ENCODE results near the gene BTN1A1. TPM values are rescaled to one million over a fixed set of nuclear protein-coding genes. Genes with fewer than 3 reads are reported as not detected.

The BTN1A1 gene
- total and polyA plus RNA-seq, 9 of the 15 experiments (the other 6 are each of a cell fraction or from before 2014, with no cell fraction given), result 0.01 to 0.15 (median 0.06) TPM; not detected in 4

DNA sequence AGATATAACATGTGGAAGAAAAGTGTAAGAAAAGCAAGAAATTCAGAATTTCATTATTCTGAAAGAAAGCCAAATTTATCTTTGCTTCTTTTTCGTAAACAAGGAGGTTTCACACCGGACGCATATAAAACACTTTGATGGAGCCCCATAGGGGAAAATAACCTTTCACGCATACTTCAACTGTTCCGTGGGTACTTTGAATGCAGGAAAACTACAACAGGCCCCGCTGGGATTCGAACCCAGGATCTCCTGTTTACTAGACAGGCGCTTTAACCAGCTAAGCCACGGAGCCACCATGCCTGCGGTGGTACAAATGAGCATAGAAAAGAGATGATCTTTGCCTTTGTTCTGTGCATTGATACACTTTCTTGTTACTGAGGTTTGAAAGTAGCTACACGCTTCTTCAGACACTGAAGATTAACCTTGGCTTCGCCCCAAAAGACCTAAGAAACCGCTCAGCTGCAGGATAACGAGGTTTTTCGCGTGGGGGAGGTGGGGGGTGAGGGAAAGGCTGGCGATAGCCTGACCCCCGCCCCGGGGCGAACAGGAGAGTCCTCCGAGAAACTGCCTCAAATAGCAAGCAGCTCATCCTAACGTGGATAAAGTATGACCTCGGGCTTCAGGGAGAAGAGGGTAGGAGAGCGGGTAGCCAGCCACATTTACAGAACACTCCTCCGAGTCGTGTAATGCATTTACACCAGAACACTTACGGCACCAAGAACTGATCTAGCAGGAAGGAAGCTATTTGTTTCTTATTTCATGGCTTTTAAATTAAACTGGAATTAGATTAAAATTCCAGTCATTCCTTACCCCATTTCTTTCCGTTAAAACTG lies 32.8 kb downstream of the BTN1A1 start (continued):
- TF ChIP-seq CCNT2 (IDR thresholded peaks at IDR 0.05; ENCODE audit: borderline replicate concordance, extremely low read depth, insufficient read length, low read depth, low read length), result no peak
- TF ChIP-seq, protein P1, sequence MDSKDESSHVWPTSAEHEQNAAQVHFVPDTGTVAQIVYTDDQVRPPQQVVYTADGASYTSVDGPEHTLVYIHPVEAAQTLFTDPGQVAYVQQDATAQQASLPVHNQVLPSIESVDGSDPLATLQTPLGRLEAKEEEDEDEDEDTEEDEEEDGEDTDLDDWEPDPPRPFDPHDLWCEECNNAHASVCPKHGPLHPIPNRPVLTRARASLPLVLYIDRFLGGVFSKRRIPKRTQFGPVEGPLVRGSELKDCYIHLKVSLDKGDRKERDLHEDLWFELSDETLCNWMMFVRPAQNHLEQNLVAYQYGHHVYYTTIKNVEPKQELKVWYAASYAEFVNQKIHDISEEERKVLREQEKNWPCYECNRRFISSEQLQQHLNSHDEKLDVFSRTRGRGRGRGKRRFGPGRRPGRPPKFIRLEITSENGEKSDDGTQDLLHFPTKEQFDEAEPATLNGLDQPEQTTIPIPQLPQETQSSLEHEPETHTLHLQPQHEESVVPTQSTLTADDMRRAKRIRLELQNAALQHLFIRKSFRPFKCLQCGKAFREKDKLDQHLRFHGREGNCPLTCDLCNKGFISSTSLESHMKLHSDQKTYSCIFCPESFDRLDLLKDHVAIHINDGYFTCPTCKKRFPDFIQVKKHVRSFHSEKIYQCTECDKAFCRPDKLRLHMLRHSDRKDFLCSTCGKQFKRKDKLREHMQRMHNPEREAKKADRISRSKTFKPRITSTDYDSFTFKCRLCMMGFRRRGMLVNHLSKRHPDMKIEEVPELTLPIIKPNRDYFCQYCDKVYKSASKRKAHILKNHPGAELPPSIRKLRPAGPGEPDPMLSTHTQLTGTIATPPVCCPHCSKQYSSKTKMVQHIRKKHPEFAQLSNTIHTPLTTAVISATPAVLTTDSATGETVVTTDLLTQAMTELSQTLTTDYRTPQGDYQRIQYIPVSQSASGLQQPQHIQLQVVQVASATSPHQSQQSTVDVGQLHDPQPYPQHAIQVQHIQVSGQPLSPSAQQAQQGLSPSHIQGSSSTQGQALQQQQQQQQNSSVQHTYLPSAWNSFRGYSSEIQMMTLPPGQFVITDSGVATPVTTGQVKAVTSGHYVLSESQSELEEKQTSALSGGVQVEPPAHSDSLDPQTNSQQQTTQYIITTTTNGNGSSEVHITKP (IDR thresholded peaks at IDR 0.05; ENCODE audit: partially characterized antibody), result no peak
- TF ChIP-seq TAL1 (IDR thresholded peaks at IDR 0.05), result no peak
- TF ChIP-seq, protein P2, sequence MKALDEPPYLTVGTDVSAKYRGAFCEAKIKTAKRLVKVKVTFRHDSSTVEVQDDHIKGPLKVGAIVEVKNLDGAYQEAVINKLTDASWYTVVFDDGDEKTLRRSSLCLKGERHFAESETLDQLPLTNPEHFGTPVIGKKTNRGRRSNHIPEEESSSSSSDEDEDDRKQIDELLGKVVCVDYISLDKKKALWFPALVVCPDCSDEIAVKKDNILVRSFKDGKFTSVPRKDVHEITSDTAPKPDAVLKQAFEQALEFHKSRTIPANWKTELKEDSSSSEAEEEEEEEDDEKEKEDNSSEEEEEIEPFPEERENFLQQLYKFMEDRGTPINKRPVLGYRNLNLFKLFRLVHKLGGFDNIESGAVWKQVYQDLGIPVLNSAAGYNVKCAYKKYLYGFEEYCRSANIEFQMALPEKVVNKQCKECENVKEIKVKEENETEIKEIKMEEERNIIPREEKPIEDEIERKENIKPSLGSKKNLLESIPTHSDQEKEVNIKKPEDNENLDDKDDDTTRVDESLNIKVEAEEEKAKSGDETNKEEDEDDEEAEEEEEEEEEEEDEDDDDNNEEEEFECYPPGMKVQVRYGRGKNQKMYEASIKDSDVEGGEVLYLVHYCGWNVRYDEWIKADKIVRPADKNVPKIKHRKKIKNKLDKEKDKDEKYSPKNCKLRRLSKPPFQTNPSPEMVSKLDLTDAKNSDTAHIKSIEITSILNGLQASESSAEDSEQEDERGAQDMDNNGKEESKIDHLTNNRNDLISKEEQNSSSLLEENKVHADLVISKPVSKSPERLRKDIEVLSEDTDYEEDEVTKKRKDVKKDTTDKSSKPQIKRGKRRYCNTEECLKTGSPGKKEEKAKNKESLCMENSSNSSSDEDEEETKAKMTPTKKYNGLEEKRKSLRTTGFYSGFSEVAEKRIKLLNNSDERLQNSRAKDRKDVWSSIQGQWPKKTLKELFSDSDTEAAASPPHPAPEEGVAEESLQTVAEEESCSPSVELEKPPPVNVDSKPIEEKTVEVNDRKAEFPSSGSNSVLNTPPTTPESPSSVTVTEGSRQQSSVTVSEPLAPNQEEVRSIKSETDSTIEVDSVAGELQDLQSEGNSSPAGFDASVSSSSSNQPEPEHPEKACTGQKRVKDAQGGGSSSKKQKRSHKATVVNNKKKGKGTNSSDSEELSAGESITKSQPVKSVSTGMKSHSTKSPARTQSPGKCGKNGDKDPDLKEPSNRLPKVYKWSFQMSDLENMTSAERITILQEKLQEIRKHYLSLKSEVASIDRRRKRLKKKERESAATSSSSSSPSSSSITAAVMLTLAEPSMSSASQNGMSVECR (CRISPR knock-in tag; IDR thresholded peaks at IDR 0.05), result peak; percentile 42; the same call in 1 of the 2 replicates
- peak; percentile 99 for TF ChIP-seq BRD9 (IDR thresholded peaks at IDR 0.05; ENCODE audit: low read depth, partially characterized antibody)
- peak; percentile 58; the same call in 1 of the 2 replicates for TF ChIP-seq EP400 (IDR thresholded peaks at IDR 0.05)
- no peak for TF ChIP-seq CREBBP (IDR thresholded peaks at IDR 0.05; ENCODE audit: low read depth, low read length)
- no peak for TF ChIP-seq TEAD2 (tag; IDR thresholded peaks at IDR 0.05)
- no peak for TF ChIP-seq ZNF707 (CRISPR knock-in tag; conservative IDR thresholded peaks at IDR 0.05)
- no peak for TF ChIP-seq PHF20 (IDR thresholded peaks at IDR 0.05; ENCODE audit: partially characterized antibody)
- no peak for TF ChIP-seq ZFPM2 (CRISPR knock-in tag; IDR thresholded peaks at IDR 0.05)
- peak; percentile 75 for TF ChIP-seq GABPB1 (CRISPR knock-in tag; IDR thresholded peaks at IDR 0.05)
- TF ChIP-seq, protein P3, sequence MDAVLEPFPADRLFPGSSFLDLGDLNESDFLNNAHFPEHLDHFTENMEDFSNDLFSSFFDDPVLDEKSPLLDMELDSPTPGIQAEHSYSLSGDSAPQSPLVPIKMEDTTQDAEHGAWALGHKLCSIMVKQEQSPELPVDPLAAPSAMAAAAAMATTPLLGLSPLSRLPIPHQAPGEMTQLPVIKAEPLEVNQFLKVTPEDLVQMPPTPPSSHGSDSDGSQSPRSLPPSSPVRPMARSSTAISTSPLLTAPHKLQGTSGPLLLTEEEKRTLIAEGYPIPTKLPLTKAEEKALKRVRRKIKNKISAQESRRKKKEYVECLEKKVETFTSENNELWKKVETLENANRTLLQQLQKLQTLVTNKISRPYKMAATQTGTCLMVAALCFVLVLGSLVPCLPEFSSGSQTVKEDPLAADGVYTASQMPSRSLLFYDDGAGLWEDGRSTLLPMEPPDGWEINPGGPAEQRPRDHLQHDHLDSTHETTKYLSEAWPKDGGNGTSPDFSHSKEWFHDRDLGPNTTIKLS (IDR thresholded peaks at IDR 0.05; ENCODE audit: borderline replicate concordance, low read depth), result 0 out of 2 replicates have a peak, but pooled peaks have one; percentile 14
- no peak for TF ChIP-seq SETDB1 (IDR thresholded peaks at IDR 0.05; ENCODE audit: low read length)
- TF ChIP-seq SP1 (CRISPR knock-in tag; IDR thresholded peaks at IDR 0.05), result peak; percentile 88
- TF ChIP-seq RBM15 (IDR thresholded peaks at IDR 0.05; ENCODE audit: insufficient read depth, low read length), result no peak
- TF ChIP-seq ZNF316 (IDR thresholded peaks at IDR 0.05), result no peak
- TF ChIP-seq GATAD2A (IDR thresholded peaks at IDR 0.05), result no peak
